ENCODE data around the gene TBC1D12.

DNA sequence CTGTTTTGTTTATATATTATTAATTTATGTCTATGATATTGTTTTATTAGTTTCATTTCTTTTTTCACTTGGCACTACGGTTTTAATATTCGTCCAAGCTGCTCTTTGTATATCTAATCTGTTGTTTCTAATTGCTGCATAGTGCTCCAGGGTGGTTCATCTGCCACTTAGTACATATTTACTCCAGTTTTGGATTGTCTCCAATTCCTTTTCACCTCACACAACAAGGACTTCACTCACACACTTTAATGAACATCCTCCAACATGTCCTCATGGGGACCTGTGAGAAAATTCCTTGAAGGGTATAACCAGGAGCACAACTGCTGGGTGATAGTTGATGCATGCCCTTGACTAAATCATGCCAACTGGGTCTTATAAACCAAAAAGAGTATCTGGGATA is 25.5 kb upstream of the TBC1D12 start:
- TF ChIP-seq, protein P1, sequence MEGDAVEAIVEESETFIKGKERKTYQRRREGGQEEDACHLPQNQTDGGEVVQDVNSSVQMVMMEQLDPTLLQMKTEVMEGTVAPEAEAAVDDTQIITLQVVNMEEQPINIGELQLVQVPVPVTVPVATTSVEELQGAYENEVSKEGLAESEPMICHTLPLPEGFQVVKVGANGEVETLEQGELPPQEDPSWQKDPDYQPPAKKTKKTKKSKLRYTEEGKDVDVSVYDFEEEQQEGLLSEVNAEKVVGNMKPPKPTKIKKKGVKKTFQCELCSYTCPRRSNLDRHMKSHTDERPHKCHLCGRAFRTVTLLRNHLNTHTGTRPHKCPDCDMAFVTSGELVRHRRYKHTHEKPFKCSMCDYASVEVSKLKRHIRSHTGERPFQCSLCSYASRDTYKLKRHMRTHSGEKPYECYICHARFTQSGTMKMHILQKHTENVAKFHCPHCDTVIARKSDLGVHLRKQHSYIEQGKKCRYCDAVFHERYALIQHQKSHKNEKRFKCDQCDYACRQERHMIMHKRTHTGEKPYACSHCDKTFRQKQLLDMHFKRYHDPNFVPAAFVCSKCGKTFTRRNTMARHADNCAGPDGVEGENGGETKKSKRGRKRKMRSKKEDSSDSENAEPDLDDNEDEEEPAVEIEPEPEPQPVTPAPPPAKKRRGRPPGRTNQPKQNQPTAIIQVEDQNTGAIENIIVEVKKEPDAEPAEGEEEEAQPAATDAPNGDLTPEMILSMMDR (IDR thresholded peaks at IDR 0.05): no peak
- TF ChIP-seq EP300 (IDR thresholded peaks at IDR 0.05) (no peak), POLR2A (IDR thresholded peaks at IDR 0.05) (no peak), POLR2AphosphoS5 (IDR thresholded peaks at IDR 0.05) (no peak)

Measured in stomach (tissue), 4 donors.